LNCaP clone FGC (cell line): ENCODE results near the gene SMOC2.

Experiments used
- DNase-seq: peaks from one replicate; pipeline ENCODE4 v3.0.0-alpha.2; 2011; ENCODE audit warnings: low read depth
- H3K4me3 ChIP-seq: 2 replicates; pipeline ENCODE4 v1.5.1; 2011; ENCODE audit warnings: mild to moderate bottlenecking, low read depth, low read length, control low read depth
- TF ChIP-seq, protein P1 (sequence below): IDR thresholded peaks from 2 replicates; pipeline ENCODE4 v1.5.1; 2012; ENCODE audit warnings: mild to moderate bottlenecking; ENCODE audit not compliant: control insufficient read depth, insufficient read depth; ENCODE audit errors: extremely low read depth

Gene SMOC2

DNA sequence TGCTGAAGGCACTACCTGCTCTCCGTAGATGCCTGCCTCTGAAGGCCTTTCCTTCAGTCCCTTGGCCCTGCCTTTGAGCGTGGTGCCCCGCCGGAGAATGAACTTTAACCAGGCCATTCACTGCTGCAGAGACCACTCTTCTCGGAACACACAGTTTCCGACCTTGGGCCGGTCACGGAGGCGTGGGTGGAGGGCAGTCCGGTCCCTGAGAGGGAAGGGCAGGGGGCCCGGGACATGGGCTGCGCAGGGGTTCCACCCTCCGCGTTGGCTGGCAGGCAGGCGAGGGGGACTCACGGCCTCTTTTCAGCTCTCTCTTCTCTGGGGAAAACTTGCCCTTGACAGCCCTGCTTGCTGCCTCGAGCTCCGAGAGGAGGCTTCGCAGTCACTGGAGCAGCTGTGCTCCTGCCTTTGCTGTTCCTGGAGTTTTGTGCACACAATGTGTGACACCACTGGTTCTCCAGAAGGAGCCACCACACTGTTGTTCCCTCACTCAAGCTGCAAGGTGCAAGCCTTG is 187.8 kb downstream of the SMOC2 start:
- TF ChIP-seq, protein P1, sequence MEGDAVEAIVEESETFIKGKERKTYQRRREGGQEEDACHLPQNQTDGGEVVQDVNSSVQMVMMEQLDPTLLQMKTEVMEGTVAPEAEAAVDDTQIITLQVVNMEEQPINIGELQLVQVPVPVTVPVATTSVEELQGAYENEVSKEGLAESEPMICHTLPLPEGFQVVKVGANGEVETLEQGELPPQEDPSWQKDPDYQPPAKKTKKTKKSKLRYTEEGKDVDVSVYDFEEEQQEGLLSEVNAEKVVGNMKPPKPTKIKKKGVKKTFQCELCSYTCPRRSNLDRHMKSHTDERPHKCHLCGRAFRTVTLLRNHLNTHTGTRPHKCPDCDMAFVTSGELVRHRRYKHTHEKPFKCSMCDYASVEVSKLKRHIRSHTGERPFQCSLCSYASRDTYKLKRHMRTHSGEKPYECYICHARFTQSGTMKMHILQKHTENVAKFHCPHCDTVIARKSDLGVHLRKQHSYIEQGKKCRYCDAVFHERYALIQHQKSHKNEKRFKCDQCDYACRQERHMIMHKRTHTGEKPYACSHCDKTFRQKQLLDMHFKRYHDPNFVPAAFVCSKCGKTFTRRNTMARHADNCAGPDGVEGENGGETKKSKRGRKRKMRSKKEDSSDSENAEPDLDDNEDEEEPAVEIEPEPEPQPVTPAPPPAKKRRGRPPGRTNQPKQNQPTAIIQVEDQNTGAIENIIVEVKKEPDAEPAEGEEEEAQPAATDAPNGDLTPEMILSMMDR: no peak
- H3K4me3 ChIP-seq: no peak overlapping the region
- DNase-seq: no peak

DNA sequence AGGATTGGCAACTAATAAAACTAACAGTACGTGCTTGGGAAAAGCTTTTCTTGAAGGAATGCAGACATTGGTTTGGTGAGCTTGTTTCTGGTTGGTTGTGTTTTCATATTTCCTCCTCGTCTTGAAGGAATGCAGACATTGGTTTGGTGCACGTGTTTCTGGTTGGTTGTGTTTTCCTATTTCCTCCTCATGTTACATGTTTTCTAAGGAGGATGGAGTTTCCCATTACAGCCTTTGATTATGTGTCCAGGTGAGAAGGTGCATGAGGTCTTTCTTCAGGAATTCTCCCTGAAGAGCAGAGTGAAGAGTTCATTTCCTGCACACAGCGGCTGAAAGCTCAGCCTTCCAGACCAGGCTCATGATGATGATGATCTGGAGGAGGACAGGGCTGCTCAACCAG is 190.6 kb downstream of the SMOC2 start:
- TF ChIP-seq, protein P1: no peak
- H3K4me3 ChIP-seq: no peak overlapping the region
- no peak for DNase-seq

DNA sequence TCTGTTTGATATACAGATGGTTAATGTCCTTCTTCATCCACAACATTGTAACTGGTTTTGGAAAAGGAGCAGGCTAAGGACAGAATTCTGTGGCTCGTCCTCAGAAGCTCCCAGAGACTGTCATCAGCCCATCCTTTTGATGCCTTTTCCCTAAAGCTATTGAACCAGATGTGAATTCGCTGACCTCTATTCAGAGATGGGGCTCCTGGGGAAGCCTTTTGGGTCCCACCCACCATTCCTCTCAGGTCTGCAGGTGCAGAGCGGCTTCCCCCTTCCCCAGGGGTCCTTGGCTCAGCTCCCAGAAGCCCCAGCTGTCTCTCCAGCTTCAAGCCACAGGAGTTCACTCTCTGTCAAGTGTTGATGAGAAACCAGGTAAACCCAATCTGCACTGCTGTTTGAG is 191.7 kb downstream of the SMOC2 start:
- no peak overlapping the region for H3K4me3 ChIP-seq
- no peak for DNase-seq
- TF ChIP-seq, protein P1: no peak

DNA sequence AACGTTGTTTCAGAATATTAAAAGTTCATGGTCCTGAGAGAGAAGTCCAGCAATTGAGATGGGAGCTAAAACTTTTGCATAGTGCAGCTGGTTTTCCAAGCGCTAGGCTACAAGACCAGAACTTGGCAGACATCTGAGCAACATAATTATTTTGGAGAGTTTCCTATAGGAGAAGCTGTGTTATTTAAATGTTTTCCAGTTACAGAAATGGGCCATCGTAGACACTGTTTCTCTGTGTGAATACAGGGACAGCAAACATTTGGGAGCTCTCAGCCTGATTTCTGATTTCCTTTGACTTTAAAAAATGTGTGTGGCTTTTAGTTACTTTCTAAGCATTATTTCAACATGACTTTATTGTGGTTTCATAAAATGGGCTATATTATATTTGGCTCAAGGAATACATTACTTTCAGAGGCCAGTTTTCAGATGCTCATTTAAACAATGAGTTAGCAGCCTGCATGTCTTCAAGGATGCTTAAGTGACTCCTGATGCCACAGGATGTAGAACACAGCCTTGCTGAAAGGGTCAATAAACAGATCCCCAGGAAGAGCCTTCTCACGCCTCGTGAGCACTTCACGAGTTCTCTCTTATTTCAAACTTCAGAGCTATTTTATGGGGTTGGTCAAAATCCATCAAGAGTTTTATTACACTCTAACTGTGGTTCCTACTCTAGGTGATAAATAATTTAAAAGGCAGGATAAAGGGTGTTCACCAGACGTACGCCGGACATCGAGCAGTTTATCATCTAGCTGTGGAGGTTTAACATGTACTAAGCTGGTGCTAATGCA is 193.8 kb downstream of the SMOC2 start:
- no peak overlapping the region for H3K4me3 ChIP-seq
- TF ChIP-seq, protein P1: no peak
- no peak for DNase-seq

- H3K4me3 ChIP-seq: no peak overlapping the region
- no peak for DNase-seq
- TF ChIP-seq, protein P1: no peak
These were observed 195.4 kb downstream of the SMOC2 start for GRCh38 chr6:168636147-168637004.

DNA sequence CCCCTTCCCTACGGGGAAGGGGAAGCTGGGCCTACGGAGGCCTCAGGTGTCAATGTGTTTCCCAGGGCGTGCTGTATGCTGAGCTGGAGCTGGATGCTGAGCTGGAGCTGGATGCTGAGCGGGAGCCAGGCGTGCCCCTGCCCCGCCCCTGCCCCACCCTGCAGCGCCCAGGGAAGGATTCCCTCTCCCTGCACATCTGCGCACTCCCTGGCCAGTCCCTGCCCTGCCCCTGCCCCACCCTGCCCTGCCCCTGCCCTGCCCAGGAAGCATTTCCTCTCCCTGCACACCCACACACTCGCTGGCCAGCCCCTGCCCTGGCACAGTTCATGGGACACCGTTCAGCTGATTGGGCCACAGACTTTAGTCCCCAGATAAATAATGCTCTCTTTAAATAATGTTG is 196.8 kb downstream of the SMOC2 start:
- no peak for DNase-seq
- H3K4me3 ChIP-seq: no peak overlapping the region
- TF ChIP-seq, protein P1: no peak
